ENCODE measurements around the gene LIPI.
"Not testable (repeated sequence)": the region's sequence is repeated elsewhere in the genome, so short reads cannot be mapped to it uniquely, and the experiment has no call there.

Gene LIPI

DNA sequence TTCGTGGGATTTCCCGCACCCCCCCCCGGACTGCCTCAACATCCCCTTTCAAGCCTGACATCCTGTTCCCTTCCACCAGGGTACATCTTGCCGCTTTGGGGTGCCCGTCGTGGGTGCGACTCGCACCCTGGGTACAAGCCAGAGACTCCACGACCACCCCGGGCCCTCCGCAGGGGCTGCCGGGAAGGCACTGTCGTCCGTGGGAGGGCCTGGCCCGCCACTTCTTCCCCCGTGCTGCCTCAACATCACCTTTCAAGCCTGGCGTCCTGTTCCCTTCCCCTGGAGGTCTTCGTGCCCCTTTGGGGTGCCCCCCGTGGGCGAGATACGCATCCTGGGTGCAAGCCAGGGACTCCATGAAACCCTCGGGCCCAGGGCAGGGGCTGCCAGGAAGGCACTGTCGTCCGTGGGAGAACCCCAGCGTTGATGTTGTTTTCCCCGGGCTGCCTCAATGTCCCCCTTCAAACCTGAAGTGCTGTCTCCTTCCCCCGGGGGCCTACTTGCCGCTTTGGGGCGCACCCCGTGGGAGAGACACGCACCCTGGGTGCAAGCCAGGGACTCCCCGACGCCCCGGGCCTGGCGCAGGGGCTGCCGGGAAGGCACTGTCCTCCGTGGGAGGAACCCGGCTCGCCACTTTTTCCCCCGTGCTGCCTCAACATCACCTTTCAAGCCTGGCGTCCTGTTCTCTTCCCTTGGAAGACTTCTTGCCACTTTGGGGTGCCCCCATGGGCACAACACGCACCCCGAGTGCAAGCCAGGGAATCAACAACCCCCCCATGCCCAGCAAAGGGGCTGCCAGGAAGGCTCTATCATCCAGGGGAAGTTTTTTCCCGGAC, 138.6 kb downstream of the LIPI start:
- DNase-seq: no peak

DNA sequence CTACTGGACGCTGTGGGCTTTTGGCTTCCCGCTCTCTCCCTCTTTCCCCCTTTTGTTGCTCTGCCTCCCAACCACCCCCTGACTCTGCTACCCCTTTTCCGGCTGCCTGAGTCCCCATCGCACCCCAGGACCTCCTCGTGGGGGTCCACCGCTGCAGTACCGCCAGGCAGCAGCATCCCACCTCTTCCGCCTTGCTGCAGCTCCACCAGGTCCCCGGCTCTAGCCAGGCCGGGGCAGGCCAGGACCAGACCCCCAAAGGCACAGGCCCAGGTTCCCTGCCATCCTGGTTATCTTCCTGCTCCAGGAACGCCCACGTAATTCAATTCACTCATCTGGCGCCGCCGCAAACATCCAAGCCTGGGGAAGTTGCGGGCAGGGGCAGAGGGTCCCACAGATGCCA, 139.8 kb downstream of the LIPI start:
- DNase-seq: no peak

DNA sequence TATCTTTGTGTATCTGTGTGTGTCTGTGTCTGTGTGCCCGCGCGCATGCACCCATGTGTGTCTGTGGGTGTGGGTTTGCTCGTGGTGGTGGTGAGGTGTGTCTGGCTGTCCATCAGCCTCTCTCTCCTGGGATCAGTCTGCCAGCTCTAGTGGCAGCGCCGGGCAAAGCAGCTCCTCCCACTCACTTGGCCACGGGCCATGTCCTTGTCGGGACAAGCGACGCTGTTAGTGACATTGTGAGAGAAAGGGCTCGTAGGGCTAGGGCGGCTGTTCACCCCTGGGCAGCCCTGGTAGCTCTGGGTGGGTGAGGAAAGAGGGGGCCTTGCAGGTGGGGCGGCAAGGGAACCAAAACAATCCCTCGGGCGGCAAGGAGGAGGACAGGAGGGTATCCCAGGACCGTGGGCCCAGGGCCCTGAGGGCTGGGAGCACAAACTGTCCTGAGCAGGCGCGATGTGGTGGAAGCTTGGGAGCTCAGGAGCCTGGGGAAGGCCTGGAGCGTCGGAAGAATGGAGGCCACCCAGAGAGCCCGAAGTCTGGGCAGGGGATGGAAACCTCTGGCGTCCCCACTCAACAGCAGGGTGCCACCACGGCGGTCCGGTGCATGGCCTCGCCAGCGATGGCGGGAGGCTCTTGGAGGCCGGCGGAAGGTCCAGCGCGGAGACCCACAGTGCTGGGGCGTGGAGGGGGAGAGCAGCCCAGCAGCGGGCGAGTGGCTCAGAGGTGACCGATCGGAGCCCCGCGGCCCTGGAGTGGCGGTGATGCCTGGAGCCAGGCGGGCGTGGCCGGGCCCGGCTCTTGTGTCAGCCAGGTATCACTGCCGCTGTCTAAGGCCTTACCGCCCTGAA, 140.5 kb downstream of the LIPI start:
- no peak for DNase-seq

DNA sequence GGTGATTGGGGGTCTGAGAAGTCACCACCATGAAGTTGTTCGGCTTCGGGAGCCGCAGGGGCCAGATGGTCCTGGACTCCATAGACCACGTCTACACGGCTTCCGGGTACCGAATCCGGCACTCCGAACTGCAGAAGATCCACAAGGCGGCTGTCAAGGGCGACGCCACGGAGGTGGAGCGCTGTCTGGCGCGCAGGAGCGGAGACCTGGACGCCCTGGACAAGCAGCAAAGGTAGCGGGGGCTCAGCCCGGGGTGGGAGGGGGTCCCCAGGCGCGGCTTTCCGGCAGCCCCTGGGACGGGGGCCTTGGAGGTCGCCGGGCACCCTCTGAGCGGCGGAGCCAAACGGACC, 146.5 kb downstream of the LIPI start:
- no peak for DNase-seq

DNA sequence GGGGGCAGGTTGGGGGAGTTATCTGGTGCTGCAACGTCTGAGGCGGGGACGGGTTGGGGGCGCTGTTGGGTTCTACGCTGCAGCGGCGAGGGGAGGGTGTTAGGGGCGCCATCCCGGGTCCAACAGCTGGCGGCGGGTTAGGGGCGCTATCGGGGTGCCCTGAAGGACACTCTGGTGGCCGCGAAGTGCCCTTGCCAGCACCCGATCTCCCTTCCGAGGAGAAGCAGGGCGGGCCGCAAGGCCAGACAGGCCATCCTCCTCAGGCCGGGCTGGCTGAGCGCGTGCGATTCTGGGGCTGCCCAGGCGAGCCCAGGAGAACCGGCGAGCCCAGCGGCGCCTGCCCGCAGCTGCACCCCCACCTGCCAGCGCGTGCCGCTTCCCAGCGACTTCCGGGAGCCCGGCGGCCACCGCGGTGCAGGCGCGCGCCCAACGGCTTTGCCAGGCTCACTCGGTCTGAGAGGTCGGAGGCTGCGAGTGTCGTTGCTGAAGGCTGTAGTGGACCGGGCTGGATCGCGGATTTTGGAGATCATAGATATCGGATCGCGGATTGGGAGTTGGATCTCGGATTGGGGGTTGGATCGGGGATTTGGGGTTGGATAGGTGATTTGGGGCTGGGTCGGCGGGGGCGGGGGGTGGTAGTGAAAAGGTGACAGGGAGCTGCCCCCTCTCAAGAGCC, 147.0 kb downstream of the LIPI start:
- not testable (repeated sequence) for DNase-seq

DNA sequence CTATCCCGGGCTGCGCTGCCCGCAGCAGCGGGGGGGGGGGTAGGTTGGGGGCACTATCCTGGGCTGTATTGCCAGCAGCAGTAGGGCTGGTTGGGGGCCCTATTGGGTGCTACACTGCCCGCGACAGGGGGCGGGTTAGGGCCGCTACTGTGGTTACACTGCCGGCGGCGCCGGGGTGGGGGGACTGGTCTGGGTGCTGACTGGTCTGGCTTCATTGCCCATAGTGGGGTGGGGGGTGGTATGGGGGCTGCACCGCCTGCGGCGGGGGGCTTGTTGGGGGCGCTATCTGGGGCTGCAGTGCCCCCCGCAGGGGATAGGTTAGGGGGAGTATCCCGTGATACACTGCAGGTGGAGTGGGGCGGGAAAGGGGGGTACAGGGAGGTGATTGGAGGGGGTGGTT, 148.1 kb downstream of the LIPI start:
- not testable (repeated sequence) for DNase-seq

DNA sequence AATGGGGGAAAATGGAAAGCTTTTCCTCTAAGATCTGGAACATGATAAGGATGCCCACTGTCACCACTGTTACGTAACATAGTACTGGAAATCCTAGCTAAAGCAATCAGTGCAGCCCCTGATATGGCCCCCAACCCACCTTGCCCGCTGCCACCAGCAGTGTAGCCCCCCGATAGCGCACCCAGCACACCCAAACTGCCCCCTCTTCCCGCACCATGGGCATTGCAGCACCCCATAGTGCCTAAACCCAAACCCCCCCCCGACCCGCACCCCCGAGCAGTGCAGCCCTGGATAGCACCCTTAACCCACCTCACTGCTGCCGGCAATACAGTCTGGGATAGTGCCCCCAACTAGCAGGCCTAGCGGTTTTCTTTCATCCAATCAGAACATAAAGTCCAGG, 148.9 kb downstream of the LIPI start:
- DNase-seq: not testable (repeated sequence)

DNA sequence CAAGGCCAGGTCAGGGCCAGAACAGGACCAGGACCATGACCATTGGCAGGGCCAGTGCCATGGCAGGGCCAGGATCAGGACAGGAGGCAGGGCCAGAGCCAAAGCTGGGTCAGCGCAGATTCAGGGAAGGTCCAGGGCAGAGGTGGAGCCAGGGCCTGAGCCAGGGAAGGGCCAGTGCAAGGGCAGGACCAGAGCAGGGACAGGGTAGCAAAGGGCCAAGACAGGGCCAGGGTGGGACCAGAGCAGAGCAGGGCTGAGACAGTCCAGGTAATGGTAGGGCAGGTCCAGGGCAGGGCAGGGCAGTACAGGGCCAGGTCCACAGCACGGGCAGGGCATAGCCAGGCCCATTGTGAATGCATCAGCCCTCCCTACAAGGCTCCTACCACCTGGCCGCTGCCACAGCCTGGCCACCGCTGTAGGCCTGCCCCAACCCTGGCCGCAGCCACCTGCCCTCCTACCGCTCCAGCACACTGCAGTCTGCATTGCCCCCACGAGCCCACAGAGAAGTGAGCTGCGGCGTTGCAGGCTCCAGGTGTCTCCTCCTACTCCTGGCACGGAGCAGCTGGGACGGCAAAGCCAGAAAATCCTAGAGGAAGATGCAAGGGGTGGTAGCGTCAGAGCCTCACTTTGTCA, 151.6 kb downstream of the LIPI start:
- not testable (repeated sequence) for DNase-seq

Measured in GF-D8 (cell line).